ENCODE data around the gene ORC5. TPM values are rescaled to one million over a fixed set of nuclear protein-coding genes. Genes with fewer than 3 reads are reported as not detected.

The ORC5 gene
- total RNA-seq, 4 donors from 2014 or later = 11.8 to 36.6 (median 12.7) TPM

- Histone ChIP-seq H3K4me3 (no peak overlapping the region), H3K27me3 (no peaks in the 10 kb centered on the region), H3K36me3 (peaks cover 6 to 56% (median 27%) of the 10 kb centered on the region in 4 donors), H3K4me1 (no peaks in the 10 kb centered on the region), H3K9me3 (no peaks in the 10 kb centered on the region), H3K27ac (replicated peaks in 1 of 4) (no peak overlapping the region)
- intact Hi-C loops (cut with DNase I) = no loop called here
- WGBS = 84% methylated on average over 3 of the region's 3 CpGs
- no peak for DNase-seq (ENCODE audit: extremely low spot score)
- no peak for TF ChIP-seq EP300 (IDR thresholded peaks at IDR 0.05)
- TF ChIP-seq POLR2A (IDR thresholded peaks at IDR 0.05; ENCODE audit: low read depth) = no peak
- TF ChIP-seq CTCF (IDR thresholded peaks at IDR 0.05) = no peak
- TF ChIP-seq POLR2AphosphoS5 (IDR thresholded peaks at IDR 0.05) = no peak
Measured at GRCh38 chr7:104136981-104137380, 70.8 kb downstream of the ORC5 start.

GRCh38 chr7:104136561-104136960 is 71.3 kb downstream of the ORC5 start:
- Histone ChIP-seq H3K4me1 (no peaks in the 10 kb centered on the region), H3K27ac (replicated peaks in 1 of 4) (no peak overlapping the region), H3K4me3 (no peak overlapping the region), H3K27me3 (no peaks in the 10 kb centered on the region), H3K36me3 (peaks cover 6 to 57% (median 30%) of the 10 kb centered on the region in 4 donors), H3K9me3 (no peaks in the 10 kb centered on the region)
- TF ChIP-seq POLR2A (IDR thresholded peaks at IDR 0.05; ENCODE audit: low read depth) (no peak), CTCF (IDR thresholded peaks at IDR 0.05) (no peak), EP300 (IDR thresholded peaks at IDR 0.05) (no peak), POLR2AphosphoS5 (IDR thresholded peaks at IDR 0.05) (no peak)
- WGBS = 70% methylated on average over 2 of the region's 2 CpGs
- DNase-seq (ENCODE audit: extremely low spot score) = no peak
- intact Hi-C loops (cut with DNase I) = no loop called here

- Histone ChIP-seq H3K9me3 (no peaks in the 10 kb centered on the region), H3K4me1 (no peaks in the 10 kb centered on the region), H3K4me3 (no peak overlapping the region), H3K36me3 (peaks cover 10 to 63% (median 33%) of the 10 kb centered on the region in 4 donors), H3K27ac (replicated peaks in 1 of 4) (no peak overlapping the region), H3K27me3 (no peaks in the 10 kb centered on the region)
- intact Hi-C loops (cut with DNase I) = no loop called here
- DNase-seq (ENCODE audit: extremely low spot score) = no peak
- WGBS = 46% methylated on average over 4 of the region's 4 CpGs
- TF ChIP-seq EP300 (IDR thresholded peaks at IDR 0.05) = no peak
- TF ChIP-seq POLR2A (IDR thresholded peaks at IDR 0.05; ENCODE audit: low read depth) = no peak
- no peak for TF ChIP-seq POLR2AphosphoS5 (IDR thresholded peaks at IDR 0.05)
- no peak for TF ChIP-seq CTCF (IDR thresholded peaks at IDR 0.05)
Measured at GRCh38 chr7:104135760-104136558, 71.9 kb downstream of the ORC5 start.

- intact Hi-C loops (cut with DNase I) = no loop called here
- no peak for TF ChIP-seq EP300 (IDR thresholded peaks at IDR 0.05)
- no peak for TF ChIP-seq CTCF (IDR thresholded peaks at IDR 0.05)
- TF ChIP-seq POLR2A (IDR thresholded peaks at IDR 0.05; ENCODE audit: low read depth) = no peak
- TF ChIP-seq POLR2AphosphoS5 (IDR thresholded peaks at IDR 0.05) = no peak
- Histone ChIP-seq H3K27me3 (no peaks in the 10 kb centered on the region), H3K36me3 (peaks cover 14 to 81% (median 37%) of the 10 kb centered on the region in 4 donors), H3K9me3 (no peaks in the 10 kb centered on the region), H3K4me3 (no peak overlapping the region), H3K4me1 (no peaks in the 10 kb centered on the region), H3K27ac (replicated peaks in 1 of 4) (no peak overlapping the region)
- no peak for DNase-seq (ENCODE audit: extremely low spot score)
Measured at GRCh38 chr7:104133238-104133637, 74.6 kb downstream of the ORC5 start.

All from esophagus muscularis mucosa (tissue), 4 donors.